Neural progenitor cell (in vitro differentiated cells): ENCODE results near the gene PSMG4.
"Not testable (repeated sequence)": the region's sequence is repeated elsewhere in the genome, so short reads cannot be mapped to it uniquely, and the experiment has no call there.

Experiments used
- CTCF ChIP-seq: fragments of 200-600 bp; sonication (generic); IDR thresholded peaks from 2 replicates; pipeline ENCODE4 v1.5.1; 2017; ENCODE audit warnings: antibody characterized with exemption, mild to moderate bottlenecking
- EZH2 ChIP-seq: fragments of 200-600 bp; sonication (generic); IDR thresholded peaks from 2 replicates; pipeline ENCODE4 v1.6.1; 2017; ENCODE audit warnings: antibody characterized with exemption, mild to moderate bottlenecking, moderate library complexity

DNA sequence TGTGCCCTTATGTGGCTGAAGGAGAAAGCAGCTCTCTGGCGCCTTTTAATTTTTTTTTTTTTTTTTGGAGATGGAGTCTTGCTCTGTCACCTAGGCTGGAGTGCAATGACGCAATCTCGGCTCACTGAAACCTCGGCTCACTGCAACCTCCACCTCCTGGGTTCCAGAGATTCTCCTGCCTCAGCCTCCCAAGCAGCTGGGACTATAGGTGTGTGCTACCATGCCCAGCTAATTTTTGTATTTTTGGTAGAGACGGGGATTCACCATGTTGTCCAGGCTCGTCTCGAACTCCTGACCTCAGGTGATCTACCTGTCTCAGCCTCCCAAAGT is 13.9 kb upstream of the PSMG4 start:
- TF ChIP-seq CTCF, EZH2: not testable (repeated sequence)
